IPS DF 6.9 (cell line): ENCODE measurements around the gene NIP7.

Source experiments
- DNase-seq: peaks from one replicate; pipeline ENCODE4 v3.0.0-alpha.2; 2013; ENCODE audit warnings: low read depth, low spot score
- H3K27ac ChIP-seq: one replicate; pipeline ENCODE4 v1.5.1; 2013; ENCODE audit warnings: low read length, control low read depth
- H3K27me3 ChIP-seq: 2 replicates; pipeline ENCODE4 v1.6.1; 2013; ENCODE audit warnings: mild to moderate bottlenecking, low read length; ENCODE audit not compliant: control insufficient read depth, insufficient read depth
- H3K36me3 ChIP-seq: 2 replicates; pipeline ENCODE4 v1.6.1; 2013; ENCODE audit warnings: low read length; ENCODE audit not compliant: control insufficient read depth, insufficient read depth
- H3K4me1 ChIP-seq: 2 replicates; pipeline ENCODE4 v1.6.1; 2013; ENCODE audit warnings: low read length; ENCODE audit not compliant: control insufficient read depth, insufficient read depth
- H3K4me3 ChIP-seq: 2 replicates; pipeline ENCODE4 v1.5.1; 2013; ENCODE audit warnings: mild to moderate bottlenecking, low read length
- H3K9me3 ChIP-seq: 2 replicates; pipeline ENCODE4 v1.6.1; 2013; ENCODE audit warnings: low read length, inconsistent platforms; ENCODE audit not compliant: control insufficient read depth, insufficient read depth
- WGBS: extraction: QIAGEN DNeasy Blood & Tissue Kit; methylation state at CpG from one replicate; pipeline ENCODE4 v1.1.7; 2013; ENCODE audit warnings: mixed read lengths, missing lambda C conversion rate; ENCODE audit not compliant: insufficient read length, insufficient coverage; 5-methylcytosine and 5-hydroxymethylcytosine counted together

The NIP7 gene

DNA sequence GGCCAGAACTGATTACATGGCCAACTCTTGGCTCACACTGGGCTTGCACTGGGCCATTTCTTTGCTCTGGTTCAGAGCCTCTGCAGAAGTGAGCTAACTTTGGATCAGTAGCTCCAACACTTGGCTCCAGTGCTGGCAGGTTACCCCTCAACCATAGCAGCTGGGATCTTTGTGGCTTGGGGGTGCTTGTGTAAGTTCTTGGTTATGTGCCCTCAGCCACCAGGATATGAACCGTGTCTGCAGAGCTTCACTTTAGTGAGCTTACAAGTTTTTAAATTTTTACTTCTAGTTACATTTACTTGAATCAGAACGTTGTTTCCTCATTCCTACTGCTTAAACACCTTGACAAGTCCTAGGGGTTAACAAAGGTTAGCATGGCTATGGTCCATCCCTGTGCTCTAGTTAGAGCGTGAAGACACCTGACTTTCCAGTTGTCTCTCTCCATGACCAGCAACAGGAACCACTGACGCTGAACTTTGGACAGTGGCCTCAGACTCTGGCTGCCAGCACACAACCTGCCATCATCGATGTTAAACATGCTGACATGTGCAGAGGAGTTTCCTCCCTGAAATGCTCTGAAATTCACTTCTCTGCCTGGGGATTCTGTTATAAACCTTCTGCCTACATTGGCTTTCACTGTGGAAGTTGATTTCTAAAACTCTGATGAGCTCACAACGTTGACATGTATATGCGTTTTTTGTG lies 13.2 kb upstream of the NIP7 start:
- H3K27me3 ChIP-seq: no peaks in the 10 kb centered on the region
- no peaks in the 10 kb centered on the region for H3K9me3 ChIP-seq
- WGBS: no CpG with 5 or more reads among the region's 7 CpGs
- no peak overlapping the region for H3K27ac ChIP-seq
- H3K4me1 ChIP-seq: no peaks in the 10 kb centered on the region
- H3K4me3 ChIP-seq: no peak overlapping the region
- no peak for DNase-seq
- peaks cover 18% of the 10 kb centered on the region for H3K36me3 ChIP-seq

DNA sequence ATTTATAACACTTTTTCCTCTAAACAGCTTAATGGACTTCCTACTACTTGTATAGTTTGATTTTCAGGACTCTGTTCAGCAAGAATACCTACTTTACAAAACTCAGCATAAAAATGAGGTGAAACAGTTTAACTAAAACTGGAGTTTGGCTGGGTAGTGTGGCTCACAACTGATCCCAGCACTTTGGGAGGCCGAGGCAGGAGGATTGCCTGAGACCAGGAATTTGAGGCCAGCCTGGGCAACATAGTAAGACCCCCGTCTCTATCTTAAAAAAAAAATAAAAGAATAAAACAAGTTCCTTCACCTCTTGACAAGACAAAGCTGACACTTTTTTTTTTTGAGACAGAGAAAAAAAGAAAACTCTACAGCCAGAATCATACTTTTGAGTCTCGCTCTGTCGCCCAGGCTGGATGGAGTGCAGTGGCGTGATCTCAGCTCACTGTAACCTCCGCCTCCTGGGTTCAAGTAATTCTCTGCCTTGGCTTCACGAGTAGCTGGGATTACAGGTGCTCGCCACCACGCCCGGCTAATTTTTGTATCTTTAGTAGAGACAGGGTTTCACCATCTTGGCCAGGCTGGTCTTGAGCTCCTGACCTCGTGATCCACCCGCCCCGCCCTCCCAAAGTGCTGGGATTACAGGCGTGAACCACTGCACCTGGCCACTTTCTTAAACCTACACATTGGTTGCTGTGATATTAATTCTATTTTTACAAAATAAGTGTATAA lies 11.8 kb upstream of the NIP7 start:
- WGBS: no CpG with 5 or more reads among the region's 14 CpGs
- H3K4me3 ChIP-seq: no peak overlapping the region
- no peak overlapping the region for H3K27ac ChIP-seq
- no peaks in the 10 kb centered on the region for H3K27me3 ChIP-seq
- no peak for DNase-seq
- no peaks in the 10 kb centered on the region for H3K9me3 ChIP-seq
- H3K4me1 ChIP-seq: no peaks in the 10 kb centered on the region
- H3K36me3 ChIP-seq: peaks cover 17% of the 10 kb centered on the region; the same call in 1 of the 2 replicates

DNA sequence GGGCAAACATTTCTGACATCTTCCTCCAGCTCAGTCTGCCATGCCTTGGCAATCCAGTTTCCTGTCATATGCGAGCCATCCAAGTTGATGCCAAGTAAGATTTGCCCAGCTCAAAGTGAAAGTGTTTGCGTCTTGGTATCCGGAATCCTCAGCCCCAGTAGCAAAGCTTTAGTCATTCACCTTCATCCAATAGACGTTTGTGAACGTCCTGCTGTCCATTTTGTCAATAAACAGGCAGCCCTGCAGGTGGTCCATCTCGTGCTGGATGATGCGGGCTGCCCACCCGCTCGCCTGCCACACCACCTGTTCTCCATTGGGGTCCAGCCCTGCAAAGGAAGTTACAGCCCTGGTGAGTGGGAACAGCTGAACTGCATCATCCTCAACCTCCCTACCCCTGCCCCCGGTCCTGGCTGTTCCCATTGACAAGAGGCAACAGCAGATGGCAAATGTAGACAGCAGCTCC lies 10.7 kb upstream of the NIP7 start:
- Histone ChIP-seq H3K4me1 (no peaks in the 10 kb centered on the region), H3K4me3 (no peak overlapping the region; the same call in 1 of the 2 replicates), H3K36me3 (peaks cover 15% of the 10 kb centered on the region; the same call in 1 of the 2 replicates), H3K9me3 (no peaks in the 10 kb centered on the region), H3K27me3 (no peaks in the 10 kb centered on the region), H3K27ac (no peak overlapping the region)
- WGBS: no CpG with 5 or more reads among the region's 10 CpGs
- DNase-seq: no peak

DNA sequence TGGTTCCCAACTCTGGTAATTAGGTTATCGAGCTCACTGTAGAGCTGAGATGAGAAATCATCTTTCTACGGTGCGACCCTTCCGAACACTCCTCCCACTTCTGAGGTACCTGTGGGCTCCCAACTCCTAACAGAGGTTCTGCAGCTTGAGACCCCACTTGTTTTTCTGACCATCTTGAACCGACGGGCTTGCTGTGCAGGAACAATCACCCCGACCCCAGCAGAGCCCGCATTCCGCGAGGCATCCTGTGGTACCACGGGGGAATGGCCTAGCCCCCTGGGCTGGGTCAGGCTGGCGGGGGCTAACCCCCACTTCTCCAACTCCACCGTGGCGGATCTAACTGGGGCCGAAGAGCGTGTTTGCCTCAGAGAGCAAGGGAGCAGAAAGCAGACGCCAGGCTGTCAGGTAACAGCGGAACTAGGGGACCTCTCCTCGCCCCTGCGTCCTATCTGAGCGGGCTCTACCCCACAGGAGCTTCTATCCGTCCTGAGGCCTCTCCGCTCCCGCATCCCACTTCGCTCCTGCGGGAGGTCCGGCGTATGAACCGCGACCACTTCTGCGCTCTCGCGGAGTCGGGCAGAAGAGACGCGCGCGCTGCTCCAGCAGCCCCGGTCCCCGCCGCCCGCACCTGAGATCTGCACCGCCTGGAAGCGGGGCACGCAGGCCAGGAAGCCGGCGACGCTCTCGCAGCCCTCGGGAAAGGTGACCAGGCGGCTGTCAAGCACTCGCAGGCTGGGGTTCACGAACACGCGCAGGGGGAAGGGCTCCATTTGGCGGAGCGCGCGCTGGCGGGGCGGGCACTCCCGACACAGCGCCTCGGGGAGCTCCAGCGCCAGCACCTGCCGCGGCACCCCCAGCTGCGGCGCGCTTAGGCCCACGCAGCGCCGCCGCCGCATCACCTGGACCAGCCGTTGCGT lies 9.9 kb upstream of the NIP7 start:
- no peaks in the 10 kb centered on the region for H3K27me3 ChIP-seq
- H3K4me1 ChIP-seq: no peaks in the 10 kb centered on the region
- no peak overlapping the region for H3K27ac ChIP-seq
- no peak for DNase-seq
- WGBS: no CpG with 5 or more reads among the region's 77 CpGs
- H3K4me3 ChIP-seq: peak overlapping the region; percentile 79
- no peaks in the 10 kb centered on the region for H3K9me3 ChIP-seq
- peaks cover 21% of the 10 kb centered on the region for H3K36me3 ChIP-seq

DNA sequence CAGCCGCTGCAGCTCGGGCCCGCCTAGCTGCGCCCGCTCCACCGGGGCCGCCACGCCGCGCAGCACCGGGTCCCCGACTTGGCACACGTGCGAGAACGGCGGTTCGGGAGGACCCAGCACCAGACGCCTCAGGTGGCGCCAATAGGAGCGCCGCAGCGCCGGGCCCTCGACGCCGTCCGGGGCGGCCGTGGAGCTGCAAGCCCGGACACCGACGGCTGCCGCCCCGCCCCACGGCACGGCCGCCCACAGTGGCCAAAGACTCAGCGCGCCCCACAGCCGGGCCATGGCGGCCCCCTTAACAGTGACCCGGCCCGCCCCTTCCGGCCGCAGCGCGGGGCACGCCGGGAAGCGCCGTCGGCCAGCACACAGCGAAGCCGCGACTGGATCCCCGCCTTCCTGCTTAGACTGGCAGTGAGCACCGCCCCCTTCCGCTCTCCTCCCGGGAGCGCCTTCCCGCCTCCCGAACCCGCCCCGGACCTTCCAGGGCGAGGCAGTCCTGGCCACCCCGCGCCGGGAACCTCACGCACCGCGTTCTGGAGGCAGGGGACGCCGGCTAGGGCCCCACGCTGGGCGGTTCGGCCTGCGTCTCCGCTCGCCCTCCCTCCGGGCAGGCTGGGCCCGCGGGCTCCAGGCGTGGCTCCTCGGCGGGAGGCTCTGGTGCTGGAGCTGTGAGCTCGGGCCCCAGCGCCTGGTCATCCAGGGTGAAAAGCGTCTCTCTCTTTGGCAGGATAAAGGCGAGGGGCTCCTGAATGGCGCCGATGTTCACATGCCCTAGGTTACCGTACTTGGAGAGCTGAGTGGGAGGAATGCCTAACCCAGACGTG lies 9.1 kb upstream of the NIP7 start, which contains the start of gene PDF:
Gene PDF, minus strand, starts transcription at position 303 of the 824 bp plus-strand sequence. Its CDS starts 18 bp downstream, at position 285.
- no peak within 1 kb of the TSS for H3K27ac ChIP-seq
- WGBS: no CpG with 5 or more reads among the region's 93 CpGs
- no peaks in the 10 kb centered on the region for H3K9me3 ChIP-seq
- H3K4me3 ChIP-seq: peak within 1 kb of the TSS; percentile 79
- no peaks in the 10 kb centered on the region for H3K4me1 ChIP-seq
- peaks cover 28% of the 10 kb centered on the region for H3K36me3 ChIP-seq
- H3K27me3 ChIP-seq: no peaks in the 10 kb centered on the region
- DNase-seq: peak; percentile 78

DNA sequence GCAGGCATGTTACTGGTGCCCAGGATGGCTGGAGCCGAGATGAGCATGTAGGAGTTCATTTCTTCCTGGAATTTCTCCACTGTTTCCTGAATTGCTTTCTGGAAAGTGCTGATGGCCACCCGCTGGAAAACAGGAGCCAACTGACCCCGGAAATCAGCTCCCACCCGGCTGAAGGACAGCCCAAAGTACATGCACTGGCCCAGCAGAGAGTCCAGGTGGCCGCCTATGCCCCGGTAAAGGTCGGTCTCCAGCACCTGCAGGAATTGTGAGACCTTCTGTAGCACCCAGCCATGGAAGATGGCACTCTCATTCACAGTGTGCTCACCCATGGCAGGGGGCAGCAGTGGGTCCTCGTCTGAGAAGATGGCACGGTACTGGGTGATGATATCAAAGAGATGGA lies 4.9 kb upstream of the NIP7 start:
- H3K4me3 ChIP-seq: no peak overlapping the region
- WGBS: no CpG with 5 or more reads among the region's 9 CpGs
- H3K4me1 ChIP-seq: no peaks in the 10 kb centered on the region; the same call in 1 of the 2 replicates
- DNase-seq: no peak
- no peaks in the 10 kb centered on the region for H3K27me3 ChIP-seq
- H3K9me3 ChIP-seq: no peaks in the 10 kb centered on the region
- H3K36me3 ChIP-seq: peaks cover 20% of the 10 kb centered on the region
- no peak overlapping the region for H3K27ac ChIP-seq

DNA sequence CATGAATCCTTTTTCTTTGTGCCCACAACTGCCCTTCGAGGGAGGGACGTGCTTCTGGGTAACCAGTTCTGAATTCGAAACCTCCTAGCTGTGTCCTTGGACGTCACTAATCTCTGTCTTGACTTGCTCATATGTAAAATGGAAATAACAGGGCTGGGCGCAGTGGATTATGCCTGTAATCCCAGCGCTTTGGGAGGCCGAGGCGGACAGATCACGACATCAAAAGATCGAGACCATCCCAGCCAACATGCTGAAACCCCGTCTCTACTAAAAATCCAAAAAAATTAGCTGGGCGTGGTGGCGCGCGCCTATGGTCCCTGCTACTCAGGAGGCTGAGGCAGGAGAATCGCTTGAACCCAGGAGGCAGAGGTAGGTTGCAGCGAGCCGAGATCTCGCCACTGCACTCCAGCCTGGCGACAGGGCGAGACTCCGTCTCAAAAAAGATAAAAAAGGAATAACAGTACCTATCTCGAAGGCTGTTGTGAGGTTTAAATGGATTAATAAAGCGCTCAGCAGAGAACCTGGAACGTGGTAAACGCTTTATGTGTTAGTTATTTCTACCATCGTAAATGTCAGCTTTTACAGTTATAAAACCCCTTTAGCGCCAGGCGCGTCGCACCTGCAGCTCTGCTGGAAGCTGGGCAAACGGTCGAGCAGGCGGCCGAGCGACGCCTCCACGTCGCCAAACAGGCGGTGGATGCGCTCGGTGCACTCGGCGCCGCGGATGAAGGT lies 849 bp upstream of the NIP7 start:
- peaks cover 1% of the 10 kb centered on the region; the same call in 1 of the 2 replicates for H3K4me1 ChIP-seq
- H3K4me3 ChIP-seq: peak overlapping the region; percentile 65
- no peaks in the 10 kb centered on the region for H3K27me3 ChIP-seq
- WGBS: no CpG with 5 or more reads among the region's 46 CpGs
- no peak overlapping the region for H3K27ac ChIP-seq
- H3K9me3 ChIP-seq: no peaks in the 10 kb centered on the region
- peaks cover 22% of the 10 kb centered on the region for H3K36me3 ChIP-seq
- no peak for DNase-seq

DNA sequence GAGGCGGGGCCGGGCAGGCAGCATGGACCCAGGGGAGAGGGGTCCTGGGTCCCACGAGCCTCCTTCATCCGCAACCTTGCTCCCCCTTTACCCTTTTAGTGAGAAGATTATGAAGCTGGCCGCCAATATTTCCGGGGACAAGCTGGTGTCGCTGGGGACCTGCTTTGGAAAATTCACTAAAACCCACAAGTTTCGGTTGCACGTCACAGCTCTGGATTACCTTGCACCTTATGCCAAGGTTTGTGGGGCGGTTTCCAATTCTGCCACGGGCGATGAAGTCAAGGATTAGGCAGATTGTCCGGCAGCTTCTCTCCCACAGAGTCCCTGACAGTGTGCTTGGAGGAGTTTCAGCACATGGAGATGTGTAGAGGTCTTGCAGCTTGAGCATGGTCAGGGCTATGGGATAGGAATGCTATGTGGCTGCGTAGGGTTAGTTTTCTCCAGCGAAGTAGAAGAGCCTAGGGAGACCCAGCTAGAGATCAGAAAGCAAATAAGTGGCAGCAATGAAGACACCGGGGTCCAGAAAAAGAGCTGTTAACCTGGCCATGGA lies 598 bp downstream of the NIP7 start:
- Histone ChIP-seq H3K36me3 (peaks cover 8% of the 10 kb centered on the region), H3K27me3 (no peaks in the 10 kb centered on the region), H3K4me1 (peaks cover 1% of the 10 kb centered on the region; the same call in 1 of the 2 replicates), H3K9me3 (no peaks in the 10 kb centered on the region), H3K27ac (no peak overlapping the region), H3K4me3 (peak overlapping the region; percentile 65)
- WGBS: no CpG with 5 or more reads among the region's 16 CpGs
- no peak for DNase-seq

DNA sequence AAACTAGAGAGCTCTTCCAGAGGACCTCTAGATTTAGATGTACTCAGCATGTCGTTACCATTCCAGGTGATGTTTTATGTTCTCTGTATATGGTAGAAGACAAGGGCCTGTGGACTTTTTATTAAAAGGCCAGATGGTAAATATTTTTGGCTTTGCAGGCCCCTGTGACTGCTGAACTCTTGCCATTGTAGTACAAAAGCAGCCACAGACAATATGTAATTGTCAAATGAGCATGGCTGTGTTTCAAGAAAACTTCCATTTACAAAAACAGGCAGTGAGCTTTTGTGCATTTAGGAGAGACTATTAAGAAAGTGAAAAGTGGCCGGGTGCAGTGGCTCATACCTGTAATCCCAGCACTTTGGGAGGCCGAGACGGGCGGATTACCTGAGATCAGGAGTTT lies 4.6 kb downstream of the NIP7 start:
- H3K4me3 ChIP-seq: no peak overlapping the region
- WGBS: no CpG with 5 or more reads among the region's 5 CpGs
- no peak overlapping the region for H3K27ac ChIP-seq
- 0 out of 2 replicates have a peak, but pooled peaks cover 1% of the 10 kb centered on the region for H3K4me1 ChIP-seq
- DNase-seq: no peak
- 0 out of 2 replicates have a peak, but pooled peaks cover 4% of the 10 kb centered on the region for H3K36me3 ChIP-seq
- H3K9me3 ChIP-seq: no peaks in the 10 kb centered on the region
- H3K27me3 ChIP-seq: no peaks in the 10 kb centered on the region
